ENCODE measurements around the gene IL10RA.
"Not testable (repeated sequence)": the region's sequence is repeated elsewhere in the genome, so short reads cannot be mapped to it uniquely, and the experiment has no call there.

IL10RA gene

DNA sequence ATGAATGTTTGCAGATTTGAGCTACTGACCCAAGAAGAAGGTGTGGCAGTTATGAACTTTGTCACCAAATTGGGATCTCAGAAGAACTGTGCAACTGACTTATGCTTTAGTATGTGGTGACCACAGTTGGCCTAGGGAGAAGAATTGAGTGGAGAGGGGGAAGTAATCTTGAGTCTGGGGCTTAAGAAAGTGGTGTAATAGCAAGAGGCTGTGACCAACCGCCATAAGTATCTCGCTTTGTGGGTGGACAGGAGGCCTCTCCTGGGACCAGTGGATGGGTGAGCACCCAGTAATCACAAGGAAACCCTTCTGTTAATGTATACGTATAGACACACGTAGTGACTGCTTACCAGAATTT, 12.7 kb upstream of the IL10RA start:
- H3K4me3 ChIP-seq (replicated peaks; ENCODE audit: low read depth, low read length) = no peak overlapping the region
- DNase-seq (ENCODE audit: low read depth) = no peak
- TF ChIP-seq, protein P1, sequence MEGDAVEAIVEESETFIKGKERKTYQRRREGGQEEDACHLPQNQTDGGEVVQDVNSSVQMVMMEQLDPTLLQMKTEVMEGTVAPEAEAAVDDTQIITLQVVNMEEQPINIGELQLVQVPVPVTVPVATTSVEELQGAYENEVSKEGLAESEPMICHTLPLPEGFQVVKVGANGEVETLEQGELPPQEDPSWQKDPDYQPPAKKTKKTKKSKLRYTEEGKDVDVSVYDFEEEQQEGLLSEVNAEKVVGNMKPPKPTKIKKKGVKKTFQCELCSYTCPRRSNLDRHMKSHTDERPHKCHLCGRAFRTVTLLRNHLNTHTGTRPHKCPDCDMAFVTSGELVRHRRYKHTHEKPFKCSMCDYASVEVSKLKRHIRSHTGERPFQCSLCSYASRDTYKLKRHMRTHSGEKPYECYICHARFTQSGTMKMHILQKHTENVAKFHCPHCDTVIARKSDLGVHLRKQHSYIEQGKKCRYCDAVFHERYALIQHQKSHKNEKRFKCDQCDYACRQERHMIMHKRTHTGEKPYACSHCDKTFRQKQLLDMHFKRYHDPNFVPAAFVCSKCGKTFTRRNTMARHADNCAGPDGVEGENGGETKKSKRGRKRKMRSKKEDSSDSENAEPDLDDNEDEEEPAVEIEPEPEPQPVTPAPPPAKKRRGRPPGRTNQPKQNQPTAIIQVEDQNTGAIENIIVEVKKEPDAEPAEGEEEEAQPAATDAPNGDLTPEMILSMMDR (IDR thresholded peaks at IDR 0.05; ENCODE audit: low read length, missing control alignments) = no peak

DNA sequence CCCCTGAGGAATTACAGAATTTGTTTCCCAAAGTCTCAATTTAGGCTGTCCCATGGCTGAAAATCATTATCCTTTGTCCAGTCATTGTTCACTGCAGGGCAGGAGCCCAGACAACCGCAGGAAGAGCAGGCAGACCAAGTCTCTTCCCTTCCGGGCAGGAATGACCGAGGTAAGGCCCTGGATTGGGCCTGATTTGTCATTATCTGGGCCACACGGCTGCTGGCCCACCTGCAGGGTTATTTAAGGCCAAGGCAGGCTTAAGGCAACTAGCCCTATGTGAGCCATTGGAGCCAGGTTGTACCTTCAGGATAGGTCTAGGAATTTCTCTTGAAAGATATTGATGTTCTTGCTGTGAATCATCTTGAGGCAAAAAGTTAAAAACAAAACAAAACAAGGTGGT, 9.7 kb upstream of the IL10RA start:
- no peak for DNase-seq (ENCODE audit: low read depth)
- TF ChIP-seq, protein P1 (IDR thresholded peaks at IDR 0.05; ENCODE audit: low read length, missing control alignments) = no peak
- H3K4me3 ChIP-seq (replicated peaks; ENCODE audit: low read depth, low read length) = no peak overlapping the region

DNA sequence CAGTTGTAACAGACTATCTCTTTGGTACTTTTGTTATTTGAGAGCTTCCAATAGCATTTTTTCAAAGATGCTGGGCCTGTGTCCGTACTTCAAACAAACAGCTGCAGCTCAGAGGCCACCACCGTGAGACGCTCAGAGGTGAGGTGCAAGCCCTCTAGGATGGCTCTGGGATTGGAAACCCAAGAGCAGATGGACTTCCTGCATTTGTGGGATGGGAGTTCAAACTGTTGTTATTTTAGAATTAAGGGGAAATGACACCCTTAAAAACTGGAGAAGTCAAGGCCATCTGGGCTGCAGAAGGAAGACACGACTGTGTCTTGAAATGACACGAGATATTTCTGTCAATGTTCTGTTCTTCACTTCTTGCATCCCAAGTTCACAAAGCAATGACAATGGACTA, 9.2 kb upstream of the IL10RA start:
- no peak for DNase-seq (ENCODE audit: low read depth)
- TF ChIP-seq, protein P1 (IDR thresholded peaks at IDR 0.05; ENCODE audit: low read length, missing control alignments) = no peak
- no peak overlapping the region for H3K4me3 ChIP-seq (replicated peaks; ENCODE audit: low read depth, low read length)

DNA sequence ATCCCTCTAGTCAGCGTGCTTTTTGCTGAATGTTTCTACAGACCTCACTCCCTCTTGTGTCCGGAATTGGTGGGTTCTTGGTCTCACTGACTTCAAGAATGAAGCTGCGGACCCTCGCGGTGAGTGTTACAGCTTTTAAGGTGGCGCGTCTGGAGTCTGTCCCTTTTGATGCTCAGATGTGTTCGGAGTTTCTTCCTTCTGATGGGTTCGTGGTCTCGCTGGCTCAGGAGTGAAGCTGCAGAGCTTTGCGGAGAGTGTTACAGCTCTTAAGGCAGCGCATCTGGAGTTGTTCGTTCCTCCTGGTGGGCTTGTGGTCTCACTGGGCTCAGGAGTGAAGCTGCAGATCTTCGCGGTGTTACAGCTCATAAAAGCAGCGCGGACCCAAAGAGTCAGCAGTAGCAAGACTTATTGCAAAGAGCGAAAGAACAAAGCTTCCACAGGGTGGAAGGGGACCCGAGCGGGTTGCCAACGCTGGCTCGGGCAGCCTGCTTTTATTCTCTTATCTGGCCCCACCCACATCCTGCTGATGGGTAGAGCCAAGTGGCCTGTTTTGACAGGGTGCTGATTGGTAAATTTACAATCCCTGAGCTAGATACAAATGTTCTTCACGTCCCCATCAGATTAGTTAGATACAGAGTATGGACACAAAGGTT, 8.5 kb upstream of the IL10RA start:
- not testable (repeated sequence) for H3K4me3 ChIP-seq (replicated peaks; ENCODE audit: low read depth, low read length); DNase-seq (ENCODE audit: low read depth)

DNA sequence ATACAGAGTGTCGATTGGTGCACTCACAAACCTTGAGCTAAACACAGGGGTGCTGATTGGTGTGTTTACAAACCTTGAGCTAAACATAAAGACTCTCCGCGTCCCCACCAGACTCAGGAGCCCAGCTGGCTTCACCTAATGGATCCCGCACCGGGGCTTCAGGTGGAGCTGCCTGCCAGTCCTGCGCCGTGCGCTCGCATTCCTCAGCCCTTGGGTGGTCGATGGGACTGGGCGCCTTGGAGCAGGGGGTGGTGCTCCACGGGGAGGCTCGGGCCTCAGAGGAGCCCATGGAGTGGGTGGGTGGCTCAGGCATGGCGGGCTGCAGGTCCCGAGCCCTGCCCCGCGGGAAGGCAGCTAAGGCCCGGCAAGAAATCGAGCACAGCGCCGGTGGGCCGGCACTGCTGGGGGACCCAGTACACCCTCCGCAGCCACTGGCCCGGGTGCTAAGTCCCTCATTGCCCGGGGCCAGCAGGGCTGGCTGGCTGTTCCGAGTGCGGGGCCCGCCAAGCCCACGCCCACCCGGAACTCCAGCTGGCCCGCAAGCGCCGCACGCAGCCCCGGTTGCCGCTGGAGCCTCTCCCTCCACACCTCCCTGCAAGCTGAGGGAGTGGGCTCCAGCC, 7.8 kb upstream of the IL10RA start:
- not testable (repeated sequence) for DNase-seq (ENCODE audit: low read depth); H3K4me3 ChIP-seq (replicated peaks; ENCODE audit: low read depth, low read length)

DNA sequence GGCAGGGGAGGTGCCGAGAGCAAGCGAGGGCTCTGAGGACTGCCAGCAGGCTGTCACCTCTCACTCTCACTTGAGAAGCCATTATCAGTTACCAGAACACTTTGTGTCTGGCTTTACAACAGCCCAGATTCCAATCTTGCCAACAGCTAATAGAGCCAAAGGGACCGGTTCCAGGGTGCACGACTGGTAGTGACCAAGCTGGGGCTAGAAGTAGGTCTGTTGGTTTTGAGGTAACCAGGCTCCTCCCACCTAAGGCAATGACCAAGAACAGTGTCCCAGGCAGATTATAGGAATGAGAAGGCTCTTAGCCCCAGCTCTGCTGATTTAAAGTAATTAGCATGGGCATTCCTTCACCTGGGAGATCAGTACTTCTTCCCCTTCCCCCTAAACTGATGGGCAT, 7.2 kb upstream of the IL10RA start:
- H3K4me3 ChIP-seq (replicated peaks; ENCODE audit: low read depth, low read length) = no peak overlapping the region
- DNase-seq (ENCODE audit: low read depth) = no peak
- TF ChIP-seq, protein P1 (IDR thresholded peaks at IDR 0.05; ENCODE audit: low read length, missing control alignments) = no peak

DNA sequence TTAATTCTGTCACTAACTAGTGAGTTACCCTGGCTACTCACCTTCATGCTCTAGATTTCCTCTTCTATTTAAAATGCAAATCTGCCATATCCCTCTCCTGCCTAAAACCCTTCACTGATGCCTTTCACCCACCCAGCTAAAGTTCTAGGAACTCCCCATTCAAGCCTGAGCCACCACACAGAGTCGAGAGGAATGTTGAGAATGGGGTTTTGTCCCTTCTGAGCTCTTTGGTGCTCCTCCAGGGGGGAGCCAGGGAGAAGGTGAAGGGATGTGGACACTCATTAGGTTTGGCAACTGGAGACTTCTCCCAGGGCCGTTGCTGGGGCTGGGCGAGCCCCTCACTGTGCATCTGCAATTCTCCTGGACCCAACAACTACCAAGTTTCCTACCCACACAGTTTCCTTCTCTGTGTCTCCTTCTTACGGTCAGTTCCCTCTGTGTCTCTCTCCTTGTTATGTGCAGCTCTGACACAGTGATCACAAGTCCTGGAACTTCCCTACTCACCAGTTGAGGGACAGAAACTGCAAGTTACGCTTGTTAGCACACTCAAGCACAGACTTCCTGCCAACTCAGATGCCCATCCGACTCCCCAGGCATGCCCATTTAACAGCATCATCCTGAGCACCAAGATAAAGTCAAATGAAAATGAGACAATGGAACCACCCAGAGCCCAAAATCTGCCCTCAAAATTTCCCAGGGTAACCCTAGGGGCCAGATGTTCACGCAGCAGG, 6.5 kb upstream of the IL10RA start:
- TF ChIP-seq, protein P1 (IDR thresholded peaks at IDR 0.05; ENCODE audit: low read length, missing control alignments) = no peak
- no peak for DNase-seq (ENCODE audit: low read depth)

DNA sequence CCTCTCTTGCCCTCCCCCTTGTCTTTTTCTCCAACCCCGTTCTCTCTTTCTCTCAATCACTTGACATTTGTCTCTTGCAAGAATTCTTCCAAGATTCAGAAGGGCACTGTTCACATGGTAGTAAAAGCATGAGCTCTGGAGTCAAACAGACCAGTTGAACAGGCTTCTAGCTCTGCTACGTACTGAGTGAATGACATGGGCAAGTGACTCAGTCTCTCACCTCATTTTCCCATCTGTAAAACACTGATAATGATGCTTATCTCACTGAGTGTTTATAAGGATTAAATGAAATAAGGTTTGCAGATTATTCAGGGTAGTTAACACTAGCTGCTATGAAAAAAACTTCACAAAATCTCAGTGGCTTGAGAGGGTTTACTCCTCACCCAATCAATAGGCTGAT, 5.9 kb upstream of the IL10RA start:
- H3K4me3 ChIP-seq (replicated peaks; ENCODE audit: low read depth, low read length) = no peak overlapping the region
- DNase-seq (ENCODE audit: low read depth) = no peak
- TF ChIP-seq, protein P1 (IDR thresholded peaks at IDR 0.05; ENCODE audit: low read length, missing control alignments) = no peak

More for the DNA sequence above, 6.5 kb upstream of the IL10RA start:
- H3K4me3 ChIP-seq (replicated peaks; ENCODE audit: low read depth, low read length) = no peak overlapping the region

Data from fibroblast of pulmonary artery (primary cell).